AML-193 (cell line): ENCODE measurements around the gene SHH.
A peak's percentile ranks its signal among the peaks of the same experiment; 100 is the strongest.

Source experiments
- DNase-seq, 2 experiments: peaks; one replicate each; lab custom pipeline; 2025; lab: John Stamatoyannopoulos, UW

The SHH gene

DNA sequence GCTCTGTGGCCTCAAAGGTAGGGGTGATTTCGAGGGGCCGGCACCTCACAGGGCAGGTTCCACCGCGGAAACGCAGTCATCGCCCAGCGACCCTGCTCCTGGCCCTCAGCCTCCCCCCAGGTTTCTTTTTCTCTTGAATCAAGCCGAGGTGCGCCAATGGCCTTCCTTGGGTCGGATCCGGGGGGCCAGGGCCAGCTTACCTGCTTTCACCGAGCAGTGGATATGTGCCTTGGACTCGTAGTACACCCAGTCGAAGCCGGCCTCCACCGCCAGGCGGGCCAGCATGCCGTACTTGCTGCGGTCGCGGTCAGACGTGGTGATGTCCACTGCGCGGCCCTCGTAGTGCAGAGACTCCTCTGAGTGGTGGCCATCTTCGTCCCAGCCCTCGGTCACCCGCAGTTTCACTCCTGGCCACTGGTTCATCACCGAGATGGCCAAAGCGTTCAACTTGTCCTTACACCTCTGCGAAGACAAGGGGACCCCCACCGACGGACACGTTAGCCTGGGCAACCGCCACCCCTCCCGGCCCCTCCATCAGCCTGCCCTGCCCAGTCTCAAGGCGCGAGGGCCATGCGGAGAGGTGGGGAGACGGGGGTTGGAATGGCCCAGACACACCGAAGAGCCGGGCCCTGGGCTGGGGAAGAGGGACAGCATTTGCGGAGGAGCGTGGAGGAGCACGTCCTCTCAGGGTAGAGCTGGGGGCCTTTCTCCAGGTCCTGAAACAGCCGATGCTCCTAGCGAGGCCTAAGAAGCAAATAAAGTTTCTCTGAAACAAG lies 6.0 kb downstream of the SHH start:
- DNase-seq, result no peak

DNA sequence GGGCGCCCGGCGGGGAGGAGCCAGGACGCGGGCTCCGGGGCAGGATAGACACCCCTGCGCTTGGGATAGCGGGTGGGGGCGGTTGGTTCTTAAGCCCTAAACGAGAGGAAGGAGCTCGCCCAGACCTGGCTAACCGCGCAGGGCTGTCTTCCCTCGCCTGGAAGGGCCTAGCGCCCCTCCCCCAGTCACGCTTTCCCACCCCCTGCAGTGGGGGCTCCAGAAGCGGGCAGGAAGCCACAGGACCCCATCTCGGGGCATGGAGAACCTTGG lies 6.5 kb downstream of the SHH start:
- DNase-seq, result no peak

DNA sequence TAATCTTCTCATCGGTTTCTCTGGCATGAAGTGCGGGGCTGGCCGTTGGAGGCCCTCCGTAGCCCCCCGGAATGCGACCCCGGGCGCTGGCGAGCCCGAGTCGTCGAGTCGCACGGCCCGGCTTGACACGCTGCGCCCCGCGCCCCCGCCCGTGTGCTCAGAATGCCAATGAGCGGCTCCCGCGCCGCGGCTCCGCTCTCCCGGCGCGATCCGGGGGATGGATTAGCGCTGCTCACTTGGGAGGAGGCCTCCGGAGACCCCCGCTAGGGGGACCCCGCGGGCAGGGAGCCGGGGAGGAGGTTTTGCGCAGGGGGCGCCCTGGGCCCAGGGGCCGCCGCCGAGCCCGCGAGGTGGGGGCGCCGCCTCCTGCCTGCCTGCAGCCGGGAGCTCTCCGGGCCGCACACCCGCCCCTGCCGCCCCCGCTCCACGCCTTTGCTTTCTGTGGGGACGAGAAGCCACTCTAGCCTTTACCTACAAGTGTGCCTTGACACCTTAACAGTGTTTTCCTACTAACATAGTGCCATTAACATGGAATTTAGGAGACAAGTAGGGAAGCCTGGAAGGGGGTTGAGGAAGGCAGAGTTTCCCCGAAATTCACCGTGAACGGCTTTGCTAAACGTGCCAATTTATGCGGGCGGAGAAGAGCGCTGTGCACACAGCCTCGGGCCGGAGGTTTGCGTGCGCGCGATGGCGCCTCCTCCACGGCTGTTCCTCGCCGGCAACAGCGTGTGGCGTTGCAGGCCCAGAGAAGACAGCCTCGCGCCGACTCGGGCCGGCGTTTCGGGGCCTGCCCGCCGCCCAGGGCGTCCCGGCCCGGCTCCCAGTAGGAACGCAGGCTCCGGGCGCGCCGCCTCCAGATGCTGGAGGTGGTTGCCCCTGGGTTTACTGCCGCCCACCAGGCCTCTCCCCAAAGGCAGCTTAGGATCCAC lies 7.1 kb downstream of the SHH start:
- DNase-seq, result peak; percentile 53 to 54

DNA sequence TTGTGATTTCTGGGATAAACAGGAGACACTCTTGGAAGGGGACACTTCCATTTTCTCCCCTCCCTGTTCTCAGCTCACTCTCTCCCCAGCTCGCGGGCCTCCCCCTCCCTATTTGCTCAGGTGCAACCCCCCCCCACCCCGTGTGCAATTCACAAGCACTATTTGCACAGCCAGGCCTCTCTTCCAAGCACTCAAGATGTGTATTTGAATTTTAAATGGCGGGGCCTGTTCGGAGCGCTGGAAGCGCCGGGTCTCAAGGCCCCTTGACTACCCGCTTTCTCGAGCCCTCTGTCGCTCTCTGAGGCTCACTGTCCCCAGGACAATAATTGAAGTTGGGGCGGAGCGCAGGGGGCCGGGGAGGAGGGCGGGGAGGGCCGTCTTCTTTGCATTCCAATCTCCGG lies 7.8 kb downstream of the SHH start:
- no peak for DNase-seq

DNA sequence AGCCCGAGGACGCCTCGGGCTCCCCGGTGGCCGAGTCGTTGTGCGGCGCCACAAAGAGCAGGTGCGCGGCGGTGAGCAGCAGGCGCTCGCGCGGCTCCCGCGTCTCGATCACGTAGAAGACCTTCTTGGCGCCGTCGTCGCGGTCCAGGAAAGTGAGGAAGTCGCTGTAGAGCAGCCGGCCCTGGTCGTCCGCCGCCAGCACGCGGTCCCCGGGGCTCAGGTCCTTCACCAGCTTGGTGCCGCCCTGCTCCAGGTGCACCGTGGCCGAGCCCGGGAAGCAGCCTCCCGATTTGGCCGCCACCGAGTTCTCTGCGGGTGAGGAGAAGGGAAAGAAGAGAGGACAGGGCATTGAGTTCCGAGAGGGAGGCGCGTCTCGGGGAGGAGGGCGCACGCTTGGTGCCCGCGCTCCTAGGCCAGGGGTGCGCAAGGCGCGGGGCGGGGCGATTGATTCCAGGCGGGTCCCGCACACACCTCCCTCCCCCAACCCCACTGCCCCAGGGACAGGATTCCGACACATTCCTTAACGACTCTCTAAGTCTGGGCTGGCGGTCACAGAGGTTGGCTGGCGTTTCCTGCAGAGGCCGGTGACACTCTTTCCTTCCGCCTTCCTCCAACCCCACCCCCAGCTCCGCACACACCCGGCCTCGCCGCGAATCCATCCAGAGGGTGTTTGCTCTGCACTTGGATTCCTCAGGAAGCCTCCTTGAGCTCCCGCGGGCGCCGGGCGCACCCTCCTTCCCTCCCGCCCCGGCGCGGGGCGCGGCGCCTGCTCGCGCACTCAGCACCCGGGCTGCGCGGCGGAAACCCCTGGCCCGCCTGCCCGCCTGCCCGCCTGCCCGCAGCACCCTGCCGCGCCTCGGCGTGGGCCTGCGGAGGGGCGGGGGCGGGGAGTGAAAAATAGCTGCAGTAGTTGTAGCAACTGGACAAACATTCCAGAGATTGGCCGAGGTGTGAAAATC lies 8.6 kb downstream of the SHH start:
- DNase-seq, result peak; percentile 78 to 81

DNA sequence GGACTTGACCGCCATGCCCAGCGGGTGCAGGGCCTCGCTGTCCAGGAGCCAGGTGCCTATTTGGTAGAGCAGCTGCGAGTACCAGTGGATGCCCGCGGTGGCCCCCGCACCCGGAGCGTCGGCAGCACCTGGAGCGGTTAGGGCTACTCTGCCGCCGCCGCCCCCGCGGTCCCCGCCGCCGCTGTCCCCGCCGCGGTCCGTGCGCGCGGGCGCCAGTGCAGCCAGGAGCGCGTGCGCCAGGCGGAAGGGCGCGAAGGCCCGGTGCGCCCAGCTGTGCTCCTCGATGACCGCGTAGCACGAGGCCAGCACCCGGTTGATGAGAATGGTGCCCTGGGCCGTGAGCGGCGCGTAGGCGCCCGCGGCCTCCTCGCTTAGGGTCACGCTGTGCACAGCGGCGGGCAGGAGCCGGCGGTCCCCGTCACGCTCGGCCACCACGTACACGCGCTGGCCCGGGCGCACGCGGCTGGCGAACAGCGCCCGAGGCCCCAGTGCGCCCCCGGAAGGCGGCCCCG lies 9.3 kb downstream of the SHH start:
- no peak for DNase-seq

DNA sequence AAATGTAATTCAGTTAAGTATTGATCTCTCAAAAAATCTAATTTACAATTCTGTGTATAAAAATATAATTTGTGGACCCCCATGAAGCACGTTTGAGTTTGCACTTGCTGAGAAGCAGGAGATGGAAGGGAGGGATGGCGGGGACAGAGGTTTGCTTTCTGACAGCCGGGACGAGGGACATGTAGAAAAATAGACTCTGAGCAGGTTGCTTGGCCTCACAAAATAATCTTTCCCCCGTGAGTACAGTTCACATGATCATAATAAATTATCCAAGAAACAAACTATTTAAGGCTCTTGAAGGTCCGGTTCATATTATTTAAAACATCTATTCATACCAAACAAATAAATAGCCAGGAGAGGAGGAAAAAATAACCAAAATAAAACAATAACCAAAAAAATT lies 10.0 kb downstream of the SHH start:
- no peak for DNase-seq

DNA sequence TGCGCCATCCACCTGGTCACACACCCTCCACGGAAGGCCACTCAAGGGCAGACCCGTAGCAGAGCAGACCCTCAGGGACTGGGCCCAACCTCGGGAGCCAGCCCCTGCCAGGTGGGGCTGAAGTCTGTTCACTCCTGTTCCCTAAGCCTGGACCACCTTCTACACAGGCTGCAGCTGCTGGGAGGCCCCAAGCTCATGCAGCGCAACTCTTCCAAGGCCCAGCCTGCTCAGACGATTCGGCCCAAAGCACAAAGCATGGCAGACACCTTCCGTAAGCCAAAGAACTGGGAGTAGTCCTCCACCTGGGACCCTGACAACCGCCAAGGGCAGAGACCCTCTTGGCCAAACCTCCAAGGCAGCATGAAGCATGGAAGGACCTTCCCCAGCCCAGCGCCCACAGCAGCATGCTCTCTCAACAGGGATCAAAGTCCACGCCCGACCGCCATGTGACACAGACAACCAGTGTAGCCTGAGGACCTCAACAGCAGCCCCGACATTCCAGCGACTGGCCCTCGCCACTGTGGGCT lies 11.5 kb downstream of the SHH start:
- DNase-seq, result no peak

DNA sequence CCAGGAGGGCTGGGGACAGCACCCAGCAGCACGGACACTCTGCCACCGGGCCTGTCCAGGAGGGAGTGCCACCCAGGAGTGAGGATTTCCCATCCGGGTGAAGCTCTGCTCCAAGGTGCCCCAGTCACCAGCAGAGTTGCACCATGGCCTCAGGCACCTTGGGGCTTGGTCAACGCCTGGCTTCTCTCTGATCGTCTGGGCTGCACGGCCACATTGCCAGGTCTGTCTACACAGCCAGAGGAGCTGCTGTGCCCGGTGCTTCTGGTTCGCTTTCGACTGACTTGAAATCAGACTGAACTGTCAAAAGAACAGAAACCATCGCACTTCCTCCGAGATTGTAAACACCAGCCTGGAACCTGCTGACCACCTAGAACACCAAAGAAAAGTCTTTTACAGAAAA lies 12.0 kb downstream of the SHH start:
- no peak for DNase-seq

DNA sequence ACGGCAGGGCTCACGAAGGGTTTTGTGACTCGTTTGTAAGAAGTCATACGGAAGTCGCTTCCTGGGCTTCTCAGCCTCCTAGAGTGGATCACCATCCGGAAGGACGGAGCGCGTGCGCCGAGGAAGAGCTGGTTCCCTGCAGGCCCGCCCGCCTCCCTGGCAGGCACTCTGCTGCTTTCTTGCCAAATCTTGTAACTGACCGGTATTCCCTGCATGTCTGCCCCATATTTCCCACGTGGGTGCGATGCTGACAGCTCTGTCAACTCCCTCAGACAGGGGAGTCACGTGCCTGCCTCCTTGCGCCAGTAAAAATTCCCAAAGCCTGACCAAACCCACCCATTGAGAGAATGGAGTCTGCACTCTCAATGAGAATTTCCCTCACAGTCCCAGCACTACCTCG lies 12.7 kb downstream of the SHH start:
- DNase-seq, result no peak

DNA sequence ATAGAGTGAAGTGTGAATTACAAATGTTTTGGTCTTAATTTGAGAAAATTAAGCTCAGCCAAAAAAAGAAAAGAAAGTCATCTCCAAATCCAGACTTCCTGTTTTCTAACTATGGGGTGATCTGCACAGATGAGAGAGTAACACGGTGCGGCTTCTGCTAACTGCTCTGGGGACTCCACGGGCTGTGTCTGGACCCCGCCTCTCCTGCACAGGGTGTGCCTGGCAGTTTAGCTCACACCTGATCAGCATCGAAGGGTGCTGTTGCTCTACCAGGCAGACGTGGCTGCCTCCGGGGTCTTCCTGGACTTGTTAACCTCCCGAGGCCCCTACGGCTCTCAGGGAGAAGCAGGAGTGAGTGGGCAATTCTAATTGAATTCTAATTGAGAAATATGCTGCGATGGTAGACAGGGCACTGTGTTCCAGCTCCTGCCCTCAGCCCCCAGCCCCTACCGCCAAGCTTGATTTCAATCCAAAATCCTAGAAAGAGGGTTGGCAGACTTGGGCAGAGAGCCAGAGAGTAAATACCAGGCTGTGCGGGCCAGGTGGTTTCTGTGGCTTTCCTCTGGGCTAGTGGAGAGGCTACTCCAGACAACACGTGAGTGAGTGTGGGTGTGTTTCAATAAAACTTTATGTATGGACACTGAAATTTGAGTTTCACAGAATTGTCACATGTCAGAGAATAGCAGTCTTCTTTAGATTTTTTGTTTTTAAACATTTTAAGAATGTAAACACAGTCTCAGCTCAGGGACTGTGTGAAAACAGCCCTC lies 13.4 kb downstream of the SHH start:
- DNase-seq, result peak; percentile 48 to 49

DNA sequence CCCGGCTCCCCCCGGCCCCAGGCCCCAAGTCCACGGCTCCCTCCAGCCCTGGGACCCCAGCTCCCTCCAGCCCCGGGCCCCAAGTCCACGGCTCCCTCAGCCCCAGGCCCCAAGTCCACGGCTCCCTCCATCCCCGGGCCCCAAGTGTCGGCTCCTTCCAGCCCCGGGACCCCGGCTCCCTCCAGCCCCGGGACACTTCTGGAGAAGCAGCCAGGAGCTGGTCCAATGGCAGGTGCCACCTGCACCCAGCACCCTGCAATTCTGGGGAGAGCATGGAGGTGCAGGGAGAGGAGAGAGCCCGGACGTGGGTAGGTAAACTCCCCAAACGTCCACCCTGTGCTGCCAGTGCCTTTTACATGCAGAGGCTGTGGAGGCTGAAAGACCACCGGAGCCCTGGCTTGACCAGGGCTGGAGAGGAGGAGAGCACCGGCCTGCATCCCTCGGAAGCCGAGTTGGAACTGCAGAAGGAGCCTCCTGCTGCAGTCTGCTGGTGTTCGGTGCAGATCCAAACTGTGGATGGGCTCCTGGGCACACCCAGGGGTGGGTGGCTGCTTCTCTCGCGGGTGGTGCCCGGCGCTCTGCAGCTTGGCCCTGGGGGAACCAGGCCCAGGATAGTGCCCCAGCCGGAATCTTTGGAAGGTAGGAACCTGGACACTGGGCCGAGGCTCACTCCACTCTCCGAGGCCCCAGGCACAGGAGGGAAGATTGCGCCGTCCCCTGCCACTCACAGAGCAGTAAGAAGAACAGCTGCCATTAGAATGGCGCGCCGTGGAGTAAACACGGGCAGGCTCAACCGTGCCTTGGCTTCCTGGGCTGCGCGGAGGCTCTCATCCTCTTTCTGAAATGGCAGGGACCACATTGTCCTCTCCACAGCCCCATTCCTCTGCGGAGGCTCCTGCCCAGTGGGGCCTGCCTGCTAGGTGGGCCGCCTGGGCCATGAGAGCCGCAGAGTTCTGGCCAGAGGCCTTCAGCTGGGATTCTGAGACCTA lies 14.7 kb downstream of the SHH start:
- no peak for DNase-seq

DNA sequence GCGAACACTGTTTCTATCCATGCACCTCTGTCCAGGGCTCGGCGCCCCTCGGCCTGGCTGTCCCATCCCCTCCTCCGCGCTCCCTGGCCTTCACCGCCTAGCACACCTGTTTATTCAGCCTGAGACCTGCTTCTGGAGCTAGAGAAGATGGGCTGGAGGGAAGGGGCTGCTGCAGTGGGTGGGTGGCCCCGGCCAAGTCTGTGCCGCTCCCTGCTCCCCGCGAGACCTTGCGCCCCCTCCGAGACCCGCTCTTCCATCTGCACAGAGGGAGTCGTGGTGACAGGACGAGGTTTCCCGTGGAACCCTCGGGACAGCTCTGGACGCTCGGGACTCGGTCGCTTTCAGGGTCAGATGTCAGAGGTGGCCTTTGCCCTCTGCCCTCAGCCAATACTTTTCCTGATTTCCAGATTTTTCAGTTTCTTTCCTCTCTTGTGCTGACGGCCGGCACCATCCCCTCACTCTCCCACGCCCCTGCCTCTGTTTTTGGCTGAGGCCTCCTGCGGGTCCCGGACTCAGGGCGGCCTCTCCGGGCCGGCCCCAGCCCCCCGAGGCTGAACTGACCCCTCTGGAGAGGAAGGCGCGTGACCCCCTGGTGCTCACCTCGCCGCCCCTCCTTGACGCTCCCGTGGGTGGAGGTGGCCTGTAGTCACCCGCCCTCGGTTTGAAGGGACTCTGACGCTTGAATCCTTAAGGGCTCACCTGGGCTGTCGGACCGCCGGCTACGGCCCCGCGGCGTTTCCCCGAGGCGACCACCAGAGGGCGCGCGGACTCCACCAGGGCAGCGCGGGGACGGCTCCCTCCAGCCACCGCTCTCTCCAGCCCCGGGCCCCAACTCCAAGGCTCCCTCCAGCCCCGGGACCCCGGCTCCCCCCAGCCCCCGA lies 15.6 kb downstream of the SHH start:
- DNase-seq, result peak; percentile 18 to 21

DNA sequence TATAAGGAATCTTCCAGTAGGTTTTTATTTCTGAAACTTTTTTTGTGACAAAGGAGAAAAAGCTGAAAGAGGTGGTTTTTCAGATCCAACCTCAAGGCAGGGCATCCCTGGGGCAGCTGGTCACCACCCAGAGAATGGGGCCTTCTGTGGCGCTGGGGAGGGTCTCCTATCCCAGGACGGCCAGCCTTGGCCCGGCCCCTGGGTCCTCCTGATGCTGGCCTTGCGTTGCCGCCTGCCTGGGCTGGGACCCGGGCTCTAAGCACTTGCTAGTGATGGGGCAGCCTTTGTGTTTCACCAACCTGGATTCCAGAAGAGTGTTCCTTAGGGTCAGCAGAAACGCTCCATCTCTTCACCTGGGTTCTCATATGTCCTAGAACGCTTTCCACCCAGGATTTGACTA lies 16.3 kb downstream of the SHH start:
- DNase-seq, result no peak

DNA sequence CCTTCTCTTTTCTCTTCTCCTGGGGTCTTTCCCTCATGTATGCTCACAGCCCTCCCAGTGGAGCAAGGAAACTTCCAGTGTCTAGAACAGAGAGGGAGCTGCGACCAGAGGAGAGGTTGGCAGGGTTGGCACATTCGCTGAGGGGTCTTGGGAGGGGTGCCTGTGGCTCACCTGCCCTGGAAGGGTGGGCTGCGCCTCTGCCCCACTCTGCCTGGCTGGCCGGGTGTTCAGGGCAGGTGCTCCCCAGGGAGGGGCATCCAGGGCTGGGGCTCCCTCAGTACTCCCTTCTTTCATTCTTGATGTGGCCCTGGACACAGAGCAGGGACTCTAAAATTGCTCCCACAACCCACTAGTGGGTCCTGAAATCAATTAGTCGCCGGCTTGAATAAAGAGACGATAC lies 16.9 kb downstream of the SHH start:
- DNase-seq, result no peak

DNA sequence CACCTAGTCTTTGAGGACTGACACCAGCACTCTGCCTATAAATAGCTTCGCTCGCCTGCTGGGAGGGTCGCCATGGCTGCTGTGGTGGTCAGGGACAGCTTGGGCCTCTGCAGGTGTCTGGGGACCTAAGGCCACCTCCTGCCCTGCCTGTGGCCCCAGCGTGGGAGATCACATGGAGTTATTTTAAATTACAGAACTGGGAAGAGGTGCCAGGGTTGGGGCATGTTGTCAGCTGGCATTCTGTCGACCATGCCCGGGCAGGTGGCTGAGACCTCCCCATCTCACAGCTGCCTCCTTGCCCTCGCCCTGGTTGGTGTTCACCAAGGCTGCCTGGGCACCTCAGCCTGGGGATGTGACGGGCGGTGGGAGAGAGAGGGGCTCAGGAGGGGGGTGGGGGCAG lies 18.1 kb downstream of the SHH start:
- DNase-seq, result no peak

DNA sequence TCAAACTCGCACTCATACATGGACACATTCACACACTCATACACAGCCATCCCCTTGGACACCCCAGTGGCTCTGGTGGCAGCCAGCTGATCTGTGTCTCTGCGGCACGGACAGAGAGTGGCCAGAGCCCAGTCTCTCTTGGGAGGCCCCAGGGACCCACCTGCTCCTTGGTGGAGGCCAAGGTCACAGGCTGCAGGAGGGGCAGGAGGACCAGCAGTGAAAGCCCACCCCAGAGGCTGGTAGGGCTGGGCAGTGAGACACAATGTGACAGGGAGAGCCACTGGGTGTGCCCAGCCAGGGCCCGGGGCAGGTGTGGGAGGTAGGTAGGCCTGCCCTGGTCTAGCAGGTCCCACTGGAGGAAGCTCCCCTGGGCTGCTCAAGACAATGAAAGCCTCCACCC lies 18.5 kb downstream of the SHH start:
- no peak for DNase-seq

DNA sequence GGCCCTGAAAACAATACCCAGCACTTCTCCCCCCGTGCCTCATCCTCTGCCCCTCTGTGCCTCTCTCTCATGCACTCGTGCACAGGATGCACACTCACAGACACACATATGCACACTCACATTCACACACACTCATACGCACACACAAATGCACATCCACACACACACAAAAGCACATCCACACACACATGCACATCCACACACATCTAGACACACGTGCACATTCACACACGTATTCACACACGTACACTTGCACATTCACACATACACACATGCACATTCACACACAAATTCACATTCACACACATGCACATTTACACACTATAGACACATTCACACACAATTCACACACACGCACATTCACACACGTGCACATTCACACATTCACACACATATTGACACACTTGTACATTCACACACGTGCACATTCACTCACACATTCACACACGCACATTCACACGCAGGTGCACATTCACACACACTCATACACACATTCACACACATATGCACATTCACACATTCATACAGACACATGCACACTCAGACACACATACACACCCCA lies 19.2 kb downstream of the SHH start:
- no peak for DNase-seq
